HEK293 (cell line): Measurements from ENCODE around the gene KRTAP10-10.

ENCODE experiments used
- CTCF ChIA-PET: fragments of 350-600 bp; formaldehyde crosslinking; extraction: SDS; loops from one replicate; lab custom pipeline; 2021; ENCODE audit warnings: antibody characterized with exemption; lab: Yijun Ruan, JAX
- POLR2A ChIA-PET: fragments of 300-600 bp; formaldehyde crosslinking; extraction: SDS; loops from one replicate; lab custom pipeline; 2020; ENCODE audit warnings: antibody characterized with exemption, inconsistent platforms; lab: Yijun Ruan, JAX
- H3K27ac ChIP-seq: fragments of 200-500 bp; sonication (Bioruptor generic); 2 replicates; pipeline ENCODE4 v1.5.1; 2014; ENCODE audit warnings: low read depth, low read length, control low read depth, inconsistent platforms; ENCODE audit errors: extremely low read depth
- H3K36me3 ChIP-seq, 2 experiments: fragments of 200-500 bp in 1 of 2; sonication (Bioruptor generic) in 1 of 2; 1 replicate in 1 of 2; 2 replicates in 1 of 2; pipeline ENCODE4 v1.5.1; 2014 to 2017; ENCODE audit warnings: inconsistent platforms in 2 of 2, low read length in 2 of 2; ENCODE audit not compliant: control insufficient read depth in 2 of 2, insufficient read depth in 1 of 2
- H3K4me1 ChIP-seq: fragments of 200-500 bp; sonication (Bioruptor generic); 2 replicates; pipeline ENCODE4 v1.5.1; 2014; ENCODE audit warnings: mild to moderate bottlenecking, low read length, inconsistent platforms; ENCODE audit not compliant: control insufficient read depth, insufficient read depth
- H3K4me3 ChIP-seq: 2 replicates; pipeline ENCODE4 v1.5.1; 2011; ENCODE audit warnings: low read depth, mild to moderate bottlenecking, control low read depth, low read length, moderate library complexity
- H3K9me3 ChIP-seq: fragments of 200-500 bp; sonication (Bioruptor generic); 2 replicates; pipeline ENCODE4 v1.5.1; 2014; ENCODE audit warnings: low read depth, low read length, inconsistent platforms; ENCODE audit not compliant: control insufficient read depth, insufficient read depth
- GFI1B ChIP-seq: fragments of 450-650 bp; formaldehyde crosslinking; IDR thresholded peaks from 2 replicates; pipeline ENCODE4 v1.5.1; 2016; ENCODE audit warnings: missing biosample characterization, missing genetic modification characterization
- KLF1 ChIP-seq: fragments of 450-650 bp; formaldehyde crosslinking; IDR thresholded peaks from 2 replicates; pipeline ENCODE4 v1.5.1; 2016; ENCODE audit warnings: missing biosample characterization, missing genetic modification characterization
- KLF16 ChIP-seq: fragments of 450-650 bp; formaldehyde crosslinking; IDR thresholded peaks from 2 replicates; pipeline ENCODE4 v1.5.1; 2017; ENCODE audit warnings: missing biosample characterization, missing genetic modification characterization
- KLF8 ChIP-seq: fragments of 450-650 bp; formaldehyde crosslinking; IDR thresholded peaks from 2 replicates; pipeline ENCODE4 v1.5.1; 2016; ENCODE audit warnings: missing biosample characterization, missing genetic modification characterization
- MYNN ChIP-seq: fragments of 450-650 bp; formaldehyde crosslinking; IDR thresholded peaks from 2 replicates; pipeline ENCODE4 v1.5.1; 2016; ENCODE audit warnings: missing biosample characterization, missing genetic modification characterization, borderline replicate concordance
- OVOL3 ChIP-seq: fragments of 450-650 bp; formaldehyde crosslinking; IDR thresholded peaks from 2 replicates; pipeline ENCODE4 v1.5.1; 2016; ENCODE audit warnings: missing biosample characterization, missing genetic modification characterization
- SP3 ChIP-seq: fragments of 450-650 bp; formaldehyde crosslinking; IDR thresholded peaks from 2 replicates; pipeline ENCODE4 v1.5.1; 2016; ENCODE audit warnings: missing biosample characterization, missing genetic modification characterization
- ZBTB8A ChIP-seq: fragments of 450-650 bp; formaldehyde crosslinking; IDR thresholded peaks from 2 replicates; pipeline ENCODE4 v1.5.1; 2016; ENCODE audit warnings: missing biosample characterization, missing genetic modification characterization
- ZIC2 ChIP-seq: fragments of 450-650 bp; formaldehyde crosslinking; IDR thresholded peaks from 2 replicates; pipeline ENCODE4 v1.5.1; 2016; ENCODE audit warnings: missing biosample characterization, missing genetic modification characterization
- ZNF138 ChIP-seq: fragments of 450-650 bp; formaldehyde crosslinking; IDR thresholded peaks from 2 replicates; pipeline ENCODE4 v1.5.1; 2016; ENCODE audit warnings: missing biosample characterization, missing genetic modification characterization, borderline replicate concordance
- ZNF175 ChIP-seq: fragments of 450-650 bp; formaldehyde crosslinking; IDR thresholded peaks from 2 replicates; pipeline ENCODE4 v1.5.1; 2016; ENCODE audit warnings: missing biosample characterization, missing genetic modification characterization
- ZNF2 ChIP-seq: fragments of 450-650 bp; formaldehyde crosslinking; IDR thresholded peaks from 2 replicates; pipeline ENCODE4 v1.5.1; 2016; ENCODE audit warnings: missing biosample characterization, missing genetic modification characterization
- ZNF274 ChIP-seq, 2 experiments: fragments of 200-500 bp in 1 of 2; fragments of 450-650 bp in 1 of 2; sonication (Bioruptor generic) in 1 of 2; formaldehyde crosslinking in 1 of 2; IDR thresholded peaks; 2 replicates each; pipeline versions ENCODE4 v1.5.1 to v1.6.1; 2014 to 2016; ENCODE audit warnings: borderline replicate concordance in 1 of 2, inconsistent platforms in 1 of 2, low read length in 1 of 2, missing biosample characterization in 1 of 2, missing genetic modification characterization in 1 of 2
- ZNF423 ChIP-seq: fragments of 450-650 bp; formaldehyde crosslinking; IDR thresholded peaks from 2 replicates; pipeline ENCODE4 v1.5.1; 2016; ENCODE audit warnings: missing biosample characterization, missing genetic modification characterization
- ZNF585B ChIP-seq: fragments of 450-650 bp; formaldehyde crosslinking; IDR thresholded peaks from 2 replicates; pipeline ENCODE4 v1.5.1; 2016; ENCODE audit warnings: missing biosample characterization, missing genetic modification characterization
- ZNF660 ChIP-seq: fragments of 450-650 bp; IDR thresholded peaks from 2 replicates; pipeline ENCODE4 v1.5.1; 2018; ENCODE audit warnings: missing biosample characterization, mild to moderate bottlenecking, missing genetic modification characterization
- ZNF830 ChIP-seq: fragments of 450-650 bp; IDR thresholded peaks from 2 replicates; pipeline ENCODE4 v1.5.0; 2018; ENCODE audit warnings: missing biosample characterization, missing genetic modification characterization, low read depth, mild to moderate bottlenecking, moderate library complexity
- ZSCAN30 ChIP-seq: fragments of 450-650 bp; IDR thresholded peaks from 2 replicates; pipeline ENCODE4 v1.5.1; 2018; ENCODE audit warnings: missing biosample characterization, mild to moderate bottlenecking, missing genetic modification characterization, moderate library complexity
- TF ChIP-seq, protein P1 (sequence below): fragments of 450-650 bp; formaldehyde crosslinking; IDR thresholded peaks from 2 replicates; pipeline ENCODE4 v1.5.1; 2017; ENCODE audit warnings: missing biosample characterization, mild to moderate bottlenecking, missing genetic modification characterization, moderate library complexity
- TF ChIP-seq, protein P2 (sequence below): fragments of 450-650 bp; formaldehyde crosslinking; IDR thresholded peaks from 2 replicates; pipeline ENCODE4 v1.5.1; 2016; ENCODE audit warnings: missing biosample characterization, missing genetic modification characterization, borderline replicate concordance
- TF ChIP-seq, protein P3 (sequence below): fragments of 450-650 bp; formaldehyde crosslinking; IDR thresholded peaks from 2 replicates; pipeline ENCODE4 v1.5.1; 2016; ENCODE audit warnings: missing biosample characterization, missing genetic modification characterization
- TF ChIP-seq, protein P4 (sequence below): fragments of 450-650 bp; formaldehyde crosslinking; IDR thresholded peaks from 2 replicates; pipeline ENCODE4 v1.5.1; 2016; ENCODE audit warnings: missing biosample characterization, missing genetic modification characterization
- TF ChIP-seq, protein P5 (sequence below): fragments of 450-650 bp; formaldehyde crosslinking; IDR thresholded peaks from 2 replicates; pipeline ENCODE4 v1.5.1; 2016; ENCODE audit warnings: missing biosample characterization, missing genetic modification characterization, borderline replicate concordance

The KRTAP10-10 gene

GRCh38 chr21:44614961-44615391 lies 22.2 kb upstream of the KRTAP10-10 start:
- TF ChIP-seq, protein P1, sequence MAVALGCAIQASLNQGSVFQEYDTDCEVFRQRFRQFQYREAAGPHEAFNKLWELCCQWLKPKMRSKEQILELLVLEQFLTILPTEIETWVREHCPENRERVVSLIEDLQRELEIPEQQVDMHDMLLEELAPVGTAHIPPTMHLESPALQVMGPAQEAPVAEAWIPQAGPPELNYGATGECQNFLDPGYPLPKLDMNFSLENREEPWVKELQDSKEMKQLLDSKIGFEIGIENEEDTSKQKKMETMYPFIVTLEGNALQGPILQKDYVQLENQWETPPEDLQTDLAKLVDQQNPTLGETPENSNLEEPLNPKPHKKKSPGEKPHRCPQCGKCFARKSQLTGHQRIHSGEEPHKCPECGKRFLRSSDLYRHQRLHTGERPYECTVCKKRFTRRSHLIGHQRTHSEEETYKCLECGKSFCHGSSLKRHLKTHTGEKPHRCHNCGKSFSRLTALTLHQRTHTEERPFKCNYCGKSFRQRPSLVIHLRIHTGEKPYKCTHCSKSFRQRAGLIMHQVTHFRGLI (tag by site-specific recombination), result no peak
- TF ChIP-seq ZNF2, result no peak
- TF ChIP-seq, protein P2, sequence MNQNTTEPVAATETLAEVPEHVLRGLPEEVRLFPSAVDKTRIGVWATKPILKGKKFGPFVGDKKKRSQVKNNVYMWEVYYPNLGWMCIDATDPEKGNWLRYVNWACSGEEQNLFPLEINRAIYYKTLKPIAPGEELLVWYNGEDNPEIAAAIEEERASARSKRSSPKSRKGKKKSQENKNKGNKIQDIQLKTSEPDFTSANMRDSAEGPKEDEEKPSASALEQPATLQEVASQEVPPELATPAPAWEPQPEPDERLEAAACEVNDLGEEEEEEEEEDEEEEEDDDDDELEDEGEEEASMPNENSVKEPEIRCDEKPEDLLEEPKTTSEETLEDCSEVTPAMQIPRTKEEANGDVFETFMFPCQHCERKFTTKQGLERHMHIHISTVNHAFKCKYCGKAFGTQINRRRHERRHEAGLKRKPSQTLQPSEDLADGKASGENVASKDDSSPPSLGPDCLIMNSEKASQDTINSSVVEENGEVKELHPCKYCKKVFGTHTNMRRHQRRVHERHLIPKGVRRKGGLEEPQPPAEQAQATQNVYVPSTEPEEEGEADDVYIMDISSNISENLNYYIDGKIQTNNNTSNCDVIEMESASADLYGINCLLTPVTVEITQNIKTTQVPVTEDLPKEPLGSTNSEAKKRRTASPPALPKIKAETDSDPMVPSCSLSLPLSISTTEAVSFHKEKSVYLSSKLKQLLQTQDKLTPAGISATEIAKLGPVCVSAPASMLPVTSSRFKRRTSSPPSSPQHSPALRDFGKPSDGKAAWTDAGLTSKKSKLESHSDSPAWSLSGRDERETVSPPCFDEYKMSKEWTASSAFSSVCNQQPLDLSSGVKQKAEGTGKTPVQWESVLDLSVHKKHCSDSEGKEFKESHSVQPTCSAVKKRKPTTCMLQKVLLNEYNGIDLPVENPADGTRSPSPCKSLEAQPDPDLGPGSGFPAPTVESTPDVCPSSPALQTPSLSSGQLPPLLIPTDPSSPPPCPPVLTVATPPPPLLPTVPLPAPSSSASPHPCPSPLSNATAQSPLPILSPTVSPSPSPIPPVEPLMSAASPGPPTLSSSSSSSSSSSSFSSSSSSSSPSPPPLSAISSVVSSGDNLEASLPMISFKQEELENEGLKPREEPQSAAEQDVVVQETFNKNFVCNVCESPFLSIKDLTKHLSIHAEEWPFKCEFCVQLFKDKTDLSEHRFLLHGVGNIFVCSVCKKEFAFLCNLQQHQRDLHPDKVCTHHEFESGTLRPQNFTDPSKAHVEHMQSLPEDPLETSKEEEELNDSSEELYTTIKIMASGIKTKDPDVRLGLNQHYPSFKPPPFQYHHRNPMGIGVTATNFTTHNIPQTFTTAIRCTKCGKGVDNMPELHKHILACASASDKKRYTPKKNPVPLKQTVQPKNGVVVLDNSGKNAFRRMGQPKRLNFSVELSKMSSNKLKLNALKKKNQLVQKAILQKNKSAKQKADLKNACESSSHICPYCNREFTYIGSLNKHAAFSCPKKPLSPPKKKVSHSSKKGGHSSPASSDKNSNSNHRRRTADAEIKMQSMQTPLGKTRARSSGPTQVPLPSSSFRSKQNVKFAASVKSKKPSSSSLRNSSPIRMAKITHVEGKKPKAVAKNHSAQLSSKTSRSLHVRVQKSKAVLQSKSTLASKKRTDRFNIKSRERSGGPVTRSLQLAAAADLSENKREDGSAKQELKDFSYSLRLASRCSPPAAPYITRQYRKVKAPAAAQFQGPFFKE (tag by site-specific recombination), result no peak
- TF ChIP-seq ZNF138 (tag by site-specific recombination), result no peak
- no peak for TF ChIP-seq ZSCAN30 (tag by site-specific recombination)
- TF ChIP-seq ZBTB8A (tag by site-specific recombination), result no peak
- no peak for TF ChIP-seq ZNF423 (tag by site-specific recombination)
- no peak for TF ChIP-seq KLF1 (tag by site-specific recombination)
- TF ChIP-seq KLF16 (tag by site-specific recombination), result no peak
- no peak for TF ChIP-seq ZNF585B
- TF ChIP-seq, protein P3, sequence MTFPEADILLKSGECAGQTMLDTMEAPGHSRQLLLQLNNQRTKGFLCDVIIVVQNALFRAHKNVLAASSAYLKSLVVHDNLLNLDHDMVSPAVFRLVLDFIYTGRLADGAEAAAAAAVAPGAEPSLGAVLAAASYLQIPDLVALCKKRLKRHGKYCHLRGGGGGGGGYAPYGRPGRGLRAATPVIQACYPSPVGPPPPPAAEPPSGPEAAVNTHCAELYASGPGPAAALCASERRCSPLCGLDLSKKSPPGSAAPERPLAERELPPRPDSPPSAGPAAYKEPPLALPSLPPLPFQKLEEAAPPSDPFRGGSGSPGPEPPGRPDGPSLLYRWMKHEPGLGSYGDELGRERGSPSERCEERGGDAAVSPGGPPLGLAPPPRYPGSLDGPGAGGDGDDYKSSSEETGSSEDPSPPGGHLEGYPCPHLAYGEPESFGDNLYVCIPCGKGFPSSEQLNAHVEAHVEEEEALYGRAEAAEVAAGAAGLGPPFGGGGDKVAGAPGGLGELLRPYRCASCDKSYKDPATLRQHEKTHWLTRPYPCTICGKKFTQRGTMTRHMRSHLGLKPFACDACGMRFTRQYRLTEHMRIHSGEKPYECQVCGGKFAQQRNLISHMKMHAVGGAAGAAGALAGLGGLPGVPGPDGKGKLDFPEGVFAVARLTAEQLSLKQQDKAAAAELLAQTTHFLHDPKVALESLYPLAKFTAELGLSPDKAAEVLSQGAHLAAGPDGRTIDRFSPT (tag by site-specific recombination), result no peak
- no peak for TF ChIP-seq MYNN (tag by site-specific recombination)
- TF ChIP-seq, all 188 proteins: peak for 0
- POLR2A ChIA-PET, result no interaction called here
- no peaks in the 10 kb centered on the region for H3K9me3 ChIP-seq

GRCh38 chr21:44615466-44615865 lies 21.7 kb upstream of the KRTAP10-10 start:
- Histone ChIP-seq H3K4me3 (no peak overlapping the region), H3K4me1 (no peaks in the 10 kb centered on the region), H3K9me3 (no peaks in the 10 kb centered on the region), H3K36me3 (no peaks in the 10 kb centered on the region), H3K27ac (no peak overlapping the region)
- ChIA-PET CTCF (interaction anchor here (1.1 kb wide), 1 partner anchor 105 kb away, joined by 6 read pairs; no protein-coding TSS in a partner anchor), POLR2A (no interaction called here)
- TF ChIP-seq ZNF274 (IDR thresholded peaks at IDR 0.05; ENCODE audit: low read length) (no peak), ZNF274 (tag by site-specific recombination; IDR thresholded peaks at IDR 0.05; ENCODE audit: borderline replicate concordance) (no peak), MYNN (tag by site-specific recombination) (no peak), KLF8 (no peak), ZNF660 (tag by site-specific recombination) (no peak), OVOL3 (no peak), SP3 (tag by site-specific recombination) (no peak), GFI1B (tag by site-specific recombination) (no peak), ZNF175 (tag by site-specific recombination) (no peak), ZNF830 (no peak), ZIC2 (tag by site-specific recombination) (no peak)
- TF ChIP-seq, protein P4, sequence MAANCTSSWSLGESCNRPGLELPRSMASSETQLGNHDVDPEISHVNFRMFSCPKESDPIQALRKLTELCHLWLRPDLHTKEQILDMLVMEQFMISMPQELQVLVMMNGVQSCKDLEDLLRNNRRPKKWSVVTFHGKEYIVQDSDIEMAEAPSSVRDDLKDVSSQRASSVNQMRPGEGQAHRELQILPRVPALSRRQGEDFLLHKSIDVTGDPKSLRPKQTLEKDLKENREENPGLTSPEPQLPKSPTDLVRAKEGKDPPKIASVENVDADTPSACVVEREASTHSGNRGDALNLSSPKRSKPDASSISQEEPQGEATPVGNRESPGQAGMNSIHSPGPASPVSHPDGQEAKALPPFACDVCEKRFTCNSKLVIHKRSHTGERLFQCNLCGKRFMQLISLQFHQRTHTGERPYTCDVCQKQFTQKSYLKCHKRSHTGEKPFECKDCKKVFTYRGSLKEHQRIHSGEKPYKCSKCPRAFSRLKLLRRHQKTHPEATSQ (tag by site-specific recombination), result no peak
- TF ChIP-seq, protein P5, sequence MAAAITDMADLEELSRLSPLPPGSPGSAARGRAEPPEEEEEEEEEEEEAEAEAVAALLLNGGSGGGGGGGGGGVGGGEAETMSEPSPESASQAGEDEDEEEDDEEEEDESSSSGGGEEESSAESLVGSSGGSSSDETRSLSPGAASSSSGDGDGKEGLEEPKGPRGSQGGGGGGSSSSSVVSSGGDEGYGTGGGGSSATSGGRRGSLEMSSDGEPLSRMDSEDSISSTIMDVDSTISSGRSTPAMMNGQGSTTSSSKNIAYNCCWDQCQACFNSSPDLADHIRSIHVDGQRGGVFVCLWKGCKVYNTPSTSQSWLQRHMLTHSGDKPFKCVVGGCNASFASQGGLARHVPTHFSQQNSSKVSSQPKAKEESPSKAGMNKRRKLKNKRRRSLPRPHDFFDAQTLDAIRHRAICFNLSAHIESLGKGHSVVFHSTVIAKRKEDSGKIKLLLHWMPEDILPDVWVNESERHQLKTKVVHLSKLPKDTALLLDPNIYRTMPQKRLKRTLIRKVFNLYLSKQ, result no peak

More at GRCh38 chr21:44614961-44615391, 22.2 kb upstream of the KRTAP10-10 start:
- CTCF ChIA-PET, result interaction anchor here (0.7 to 1.1 kb wide), 2 partner anchors 62 to 104 kb away, joined by 3 to 6 read pairs; no protein-coding TSS in a partner anchor
- no peaks in the 10 kb centered on the region for H3K36me3 ChIP-seq
- no peaks in the 10 kb centered on the region for H3K4me1 ChIP-seq
- H3K4me3 ChIP-seq, result no peak overlapping the region
- no peak overlapping the region for H3K27ac ChIP-seq
